Transverse colon (tissue), 3 donors: ENCODE results near the gene TGFB1.

Source experiments
- CTCF ChIP-seq, 5 experiments: fragments of 200-600 bp in 3 of 5; fragments of 450-650 bp in 2 of 5; sonication (generic) in 3 of 5; IDR thresholded peaks; 1 replicate in 2 of 5; 2 replicates in 3 of 5; pipeline ENCODE4 v1.5.1; 2016 to 2017; ENCODE audit warnings: antibody characterized with exemption in 5 of 5, inconsistent platforms in 3 of 5, mild to moderate bottlenecking in 2 of 5, moderate library complexity in 1 of 5
- POLR2A ChIP-seq: fragments of 450-650 bp; IDR thresholded peaks from one replicate; pipeline ENCODE4 v1.6.1; 2016; ENCODE audit warnings: antibody characterized with exemption, mild to moderate bottlenecking, moderate library complexity

GRCh38 chr19:41344162-41344561 lies 9.6 kb downstream of the TGFB1 start:
- TF ChIP-seq POLR2A: no peak
- TF ChIP-seq CTCF (IDR thresholded peaks at IDR 0.05): no peak
